COLO829 (cell line): ENCODE data around the gene MAPK8IP3.
"Not testable (repeated sequence)": the region's sequence is repeated elsewhere in the genome, so short reads cannot be mapped to it uniquely, and the experiment has no call there.

Experiments used
- DNase-seq: peaks from one replicate; pipeline ENCODE4 v3.0.0; 2012; ENCODE audit warnings: low spot score

Gene MAPK8IP3

GRCh38 chr16:1677339-1677738, 28.7 kb upstream of the MAPK8IP3 start:
- DNase-seq = no peak

GRCh38 chr16:1677942-1678499, 28.0 kb upstream of the MAPK8IP3 start, which contains the start of gene JPT2:
Gene JPT2, plus strand, starts transcription at chr16:1678279. Its CDS starts 34 bp downstream, at chr16:1678313.
- DNase-seq = peak; percentile 86

- DNase-seq = peak; percentile 29
Measured at GRCh38 chr16:1678500-1679098, 27.4 kb upstream of the MAPK8IP3 start.

- DNase-seq = no peak
Measured at GRCh38 chr16:1680361-1680760, 25.6 kb upstream of the MAPK8IP3 start.

GRCh38 chr16:1681032-1681431, 25.0 kb upstream of the MAPK8IP3 start:
- DNase-seq = no peak

GRCh38 chr16:1687427-1688316, 18.3 kb upstream of the MAPK8IP3 start:
- no peak for DNase-seq

- DNase-seq = no peak
Measured at GRCh38 chr16:1688807-1689560, 17.0 kb upstream of the MAPK8IP3 start.

GRCh38 chr16:1689853-1690252, 16.1 kb upstream of the MAPK8IP3 start:
- no peak for DNase-seq

GRCh38 chr16:1690810-1691209, 15.2 kb upstream of the MAPK8IP3 start:
- DNase-seq = no peak

- no peak for DNase-seq
Measured at GRCh38 chr16:1691276-1691675, 14.7 kb upstream of the MAPK8IP3 start.

- no peak for DNase-seq
Measured at GRCh38 chr16:1691956-1692355, 14.0 kb upstream of the MAPK8IP3 start.

GRCh38 chr16:1696863-1697262, 9.1 kb upstream of the MAPK8IP3 start:
- DNase-seq = peak; percentile 38

- DNase-seq = no peak
Measured at GRCh38 chr16:1698680-1699079, 7.3 kb upstream of the MAPK8IP3 start.

GRCh38 chr16:1700246-1700645, 5.7 kb upstream of the MAPK8IP3 start:
- DNase-seq = no peak

GRCh38 chr16:1701216-1701878, 4.6 kb upstream of the MAPK8IP3 start:
- DNase-seq = no peak

- DNase-seq = not testable (repeated sequence)
Measured at GRCh38 chr16:1705324-1705687, 689 bp upstream of the MAPK8IP3 start.

GRCh38 chr16:1706386-1707192, 594 bp downstream of the MAPK8IP3 start:
- DNase-seq = peak; percentile 14

GRCh38 chr16:1707193-1707790, 1.3 kb downstream of the MAPK8IP3 start:
- no peak for DNase-seq

- DNase-seq = no peak
Measured at GRCh38 chr16:1708083-1708767, 2.2 kb downstream of the MAPK8IP3 start.

- no peak for DNase-seq
Measured at GRCh38 chr16:1708768-1709180, 2.8 kb downstream of the MAPK8IP3 start.
